Measurements from ENCODE around the gene ERICH6. TPM values are rescaled to one million over a fixed set of nuclear protein-coding genes. Genes with fewer than 3 reads are reported as not detected.

ERICH6 gene
- total RNA-seq, 1 experiment from 2014 or later, result not detected

DNA sequence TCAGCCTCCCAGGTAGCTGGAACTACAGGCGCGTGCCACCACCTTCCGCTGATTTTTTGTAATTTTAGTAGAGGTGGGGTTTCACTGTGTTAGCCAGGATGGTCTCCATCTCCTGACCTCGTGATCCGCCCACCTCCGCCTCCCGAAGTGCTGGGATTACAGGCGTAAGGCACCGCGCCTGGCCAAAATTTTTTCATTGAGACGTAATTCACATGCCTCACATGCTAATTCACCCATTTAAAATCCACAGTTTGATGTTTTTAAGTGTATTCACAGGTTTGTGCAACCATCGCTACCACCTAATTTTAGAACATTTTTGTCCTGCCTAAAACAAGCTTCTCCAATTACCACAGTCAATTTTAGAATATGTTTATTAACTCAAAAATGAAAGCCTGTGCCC lies 63.5 kb downstream of the ERICH6 start:
- TF ChIP-seq, protein P1, sequence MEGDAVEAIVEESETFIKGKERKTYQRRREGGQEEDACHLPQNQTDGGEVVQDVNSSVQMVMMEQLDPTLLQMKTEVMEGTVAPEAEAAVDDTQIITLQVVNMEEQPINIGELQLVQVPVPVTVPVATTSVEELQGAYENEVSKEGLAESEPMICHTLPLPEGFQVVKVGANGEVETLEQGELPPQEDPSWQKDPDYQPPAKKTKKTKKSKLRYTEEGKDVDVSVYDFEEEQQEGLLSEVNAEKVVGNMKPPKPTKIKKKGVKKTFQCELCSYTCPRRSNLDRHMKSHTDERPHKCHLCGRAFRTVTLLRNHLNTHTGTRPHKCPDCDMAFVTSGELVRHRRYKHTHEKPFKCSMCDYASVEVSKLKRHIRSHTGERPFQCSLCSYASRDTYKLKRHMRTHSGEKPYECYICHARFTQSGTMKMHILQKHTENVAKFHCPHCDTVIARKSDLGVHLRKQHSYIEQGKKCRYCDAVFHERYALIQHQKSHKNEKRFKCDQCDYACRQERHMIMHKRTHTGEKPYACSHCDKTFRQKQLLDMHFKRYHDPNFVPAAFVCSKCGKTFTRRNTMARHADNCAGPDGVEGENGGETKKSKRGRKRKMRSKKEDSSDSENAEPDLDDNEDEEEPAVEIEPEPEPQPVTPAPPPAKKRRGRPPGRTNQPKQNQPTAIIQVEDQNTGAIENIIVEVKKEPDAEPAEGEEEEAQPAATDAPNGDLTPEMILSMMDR (IDR thresholded peaks at IDR 0.05; ENCODE audit: unreplicated experiment), result no peak
- no peaks in the 10 kb centered on the region for H3K4me1 Mint-ChIP-seq (ENCODE audit: insufficient read depth, unreplicated experiment)
- peaks cover 21% of the 10 kb centered on the region for H3K27me3 Mint-ChIP-seq (ENCODE audit: insufficient read depth, unreplicated experiment)
- H3K4me3 Mint-ChIP-seq (ENCODE audit: unreplicated experiment), result no peak overlapping the region
- H3K27ac Mint-ChIP-seq (ENCODE audit: low read depth, unreplicated experiment), result no peak overlapping the region
- POLR2A ChIA-PET, result no interaction called here
- H3K9me3 Mint-ChIP-seq (ENCODE audit: unreplicated experiment), result no peaks in the 10 kb centered on the region
- H3K36me3 Mint-ChIP-seq (ENCODE audit: insufficient read depth, unreplicated experiment), result no peaks in the 10 kb centered on the region
- BruUV-seq (replicated peaks), result no TSS peak
- intact Hi-C loops (cut with micrococcal nuclease), result no loop called here
- DNase-seq (ENCODE audit: unreplicated experiment), result no peak
- CTCF ChIA-PET, result no interaction called here

DNA sequence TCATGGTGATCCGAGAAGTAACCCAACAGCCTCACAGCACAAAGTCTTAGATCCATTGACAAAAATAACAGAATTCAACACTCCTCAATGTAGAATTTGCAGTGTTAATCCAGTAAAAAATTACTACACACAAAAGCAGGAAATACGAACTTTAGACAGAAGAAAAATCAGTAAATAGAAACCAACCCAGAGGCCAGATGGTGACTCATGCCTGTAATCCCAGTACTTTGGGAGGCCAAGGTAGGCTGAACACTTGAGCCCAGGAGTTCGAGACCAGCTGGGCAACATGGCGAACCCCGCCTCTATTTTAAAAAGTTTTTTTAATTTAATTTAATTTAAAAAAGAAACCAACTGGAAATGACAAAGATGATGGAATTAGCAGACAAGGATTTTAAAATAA lies 64.5 kb downstream of the ERICH6 start:
- TF ChIP-seq, protein P1 (IDR thresholded peaks at IDR 0.05; ENCODE audit: unreplicated experiment), result no peak
- ChIA-PET POLR2A (interaction anchor here (0.6 to 0.7 kb wide), 2 partner anchors 37 to 503 kb away, joined by 3 read pairs; no protein-coding TSS in a partner anchor), CTCF (no interaction called here)
- BruUV-seq (replicated peaks), result no TSS peak
- Mint-ChIP-seq H3K4me3 (ENCODE audit: unreplicated experiment) (no peak overlapping the region), H3K36me3 (ENCODE audit: insufficient read depth, unreplicated experiment) (no peaks in the 10 kb centered on the region), H3K27me3 (ENCODE audit: insufficient read depth, unreplicated experiment) (peaks cover 21% of the 10 kb centered on the region), H3K27ac (ENCODE audit: low read depth, unreplicated experiment) (no peak overlapping the region), H3K4me1 (ENCODE audit: insufficient read depth, unreplicated experiment) (no peaks in the 10 kb centered on the region), H3K9me3 (ENCODE audit: unreplicated experiment) (no peaks in the 10 kb centered on the region)
- intact Hi-C loops (cut with micrococcal nuclease), result no loop called here
- peak; percentile 20 for DNase-seq (ENCODE audit: unreplicated experiment)

DNA sequence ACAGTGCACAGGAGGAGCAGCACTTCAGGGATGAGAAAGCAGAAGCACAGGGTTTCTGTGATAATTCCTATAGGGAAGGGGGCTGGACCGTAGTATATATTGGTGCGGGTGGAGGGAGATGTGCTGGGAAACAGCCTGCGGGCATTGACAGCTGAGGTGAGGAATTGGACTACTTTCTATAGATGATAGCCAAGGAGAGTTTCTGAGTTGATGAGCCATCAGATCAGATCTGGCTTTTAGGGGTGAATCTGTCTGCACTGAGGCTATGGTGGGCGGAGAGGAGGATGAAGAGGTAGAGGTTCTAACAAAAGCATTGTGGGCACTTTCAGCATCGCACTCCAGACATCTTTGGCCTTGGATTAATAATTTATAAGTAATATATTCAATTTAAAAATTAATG lies 67.5 kb downstream of the ERICH6 start:
- BruUV-seq (replicated peaks), result no TSS peak
- DNase-seq (ENCODE audit: unreplicated experiment), result no peak
- intact Hi-C loops (cut with micrococcal nuclease), result no loop called here
- Mint-ChIP-seq H3K9me3 (ENCODE audit: unreplicated experiment) (no peaks in the 10 kb centered on the region), H3K36me3 (ENCODE audit: insufficient read depth, unreplicated experiment) (peaks cover 12% of the 10 kb centered on the region), H3K4me3 (ENCODE audit: unreplicated experiment) (no peak overlapping the region), H3K4me1 (ENCODE audit: insufficient read depth, unreplicated experiment) (no peaks in the 10 kb centered on the region), H3K27me3 (ENCODE audit: insufficient read depth, unreplicated experiment) (peaks cover under 1% of the 10 kb centered on the region), H3K27ac (ENCODE audit: low read depth, unreplicated experiment) (no peak overlapping the region)
- TF ChIP-seq, protein P1 (IDR thresholded peaks at IDR 0.05; ENCODE audit: unreplicated experiment), result no peak
- ChIA-PET CTCF (interaction anchor here (0.6 kb wide), 1 partner anchor 1885 kb away, joined by 3 read pairs; no protein-coding TSS in a partner anchor), POLR2A (interaction anchor here (1.9 kb wide), 1 partner anchor 33 kb away, joined by 4 read pairs; the partner anchor contains the start of gene SELENOT)

DNA sequence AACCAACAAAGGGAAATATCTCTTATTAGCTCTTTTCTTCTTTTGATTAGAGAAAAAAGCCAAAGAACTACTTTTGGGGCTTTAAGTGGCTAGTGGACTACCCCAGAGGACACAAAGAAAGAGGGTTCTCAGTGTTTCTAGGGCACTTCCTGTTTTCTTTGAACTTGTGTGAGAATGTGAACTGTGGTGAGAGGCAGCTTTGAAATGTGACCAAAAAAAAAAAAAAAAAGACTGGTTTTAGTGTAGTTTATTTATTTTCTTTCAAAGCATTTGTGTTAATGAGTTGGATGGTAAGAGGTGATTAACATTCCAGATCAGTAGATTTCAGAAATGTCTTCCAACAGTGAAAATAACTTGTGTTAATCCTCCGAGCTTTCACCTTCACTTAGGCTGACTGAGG lies 68.2 kb downstream of the ERICH6 start:
- TF ChIP-seq, protein P1 (IDR thresholded peaks at IDR 0.05; ENCODE audit: unreplicated experiment), result no peak
- Mint-ChIP-seq H3K27ac (ENCODE audit: low read depth, unreplicated experiment) (no peak overlapping the region), H3K27me3 (ENCODE audit: insufficient read depth, unreplicated experiment) (no peaks in the 10 kb centered on the region), H3K36me3 (ENCODE audit: insufficient read depth, unreplicated experiment) (peaks cover 19% of the 10 kb centered on the region), H3K4me1 (ENCODE audit: insufficient read depth, unreplicated experiment) (no peaks in the 10 kb centered on the region), H3K9me3 (ENCODE audit: unreplicated experiment) (no peaks in the 10 kb centered on the region), H3K4me3 (ENCODE audit: unreplicated experiment) (no peak overlapping the region)
- DNase-seq (ENCODE audit: unreplicated experiment), result no peak
- intact Hi-C loops (cut with micrococcal nuclease), result no loop called here
- ChIA-PET CTCF (interaction anchor here (0.6 kb wide), 1 partner anchor 1886 kb away, joined by 3 read pairs; no protein-coding TSS in a partner anchor), POLR2A (interaction anchor here (0.7 to 1.9 kb wide), 2 partner anchors 33 to 280 kb away, joined by 3 to 4 read pairs; partner anchors contain the start of gene SELENOT)
- BruUV-seq (replicated peaks), result no TSS peak

Data from MCF 10A (cell line).